H1 (cell line): ENCODE results near the gene AKR1C1. TPM values are rescaled to one million over a fixed set of nuclear protein-coding genes. Genes with fewer than 3 reads are reported as not detected.

ENCODE experiments used
- BRCA1 ChIP-seq: IDR thresholded peaks from 2 replicates; pipeline ENCODE4 v1.6.1; 2012; ENCODE audit warnings: low read depth, low read length, improper control_type of control experiment
- CREB1 ChIP-seq: IDR thresholded peaks from 2 replicates; pipeline ENCODE4 v1.6.1; 2012; ENCODE audit warnings: inconsistent platforms
- HDAC6 ChIP-seq: IDR thresholded peaks from one replicate; pipeline ENCODE4 v1.7.1; 2012; ENCODE audit warnings: low read depth, mild to moderate bottlenecking, inconsistent platforms, low read length, moderate library complexity
- RAD21 ChIP-seq, 2 experiments: IDR thresholded peaks in 1 of 2; conservative IDR thresholded peaks in 1 of 2; 2 replicates each; pipeline ENCODE4 v1.6.1; 2011; ENCODE audit warnings: low read depth in 2 of 2, low read length in 2 of 2, improper control_type of control experiment in 1 of 2, inconsistent platforms in 1 of 2, mild to moderate bottlenecking in 1 of 2, moderate library complexity in 1 of 2
- SP4 ChIP-seq: IDR thresholded peaks from 2 replicates; pipeline ENCODE4 v1.6.1; 2012; ENCODE audit warnings: low read length, inconsistent platforms
- SRF ChIP-seq: IDR thresholded peaks from 2 replicates; pipeline ENCODE4 v1.6.1; 2011; ENCODE audit warnings: mild to moderate bottlenecking, low read depth, low read length, moderate library complexity
- USF2 ChIP-seq: IDR thresholded peaks from 2 replicates; pipeline ENCODE4 v1.6.1; 2011; ENCODE audit warnings: low read length, improper control_type of control experiment
- polyA plus RNA-seq, 7 experiments: library from polyadenylated mRNA; depleted of rRNA in 3 of 7; stranded (reverse) in 5 of 7; unstranded in 2 of 7; fragments of >200 nt in 5 of 7; fragments of 200-250 nt in 2 of 7; gene quantifications; 1 replicate in 5 of 7; 2 replicates in 1 of 7; 4 replicates in 1 of 7; pipeline versions ENCODE4 v1.2.1 to v1.2.3, GENCODE V29; 2011 to 2013; ENCODE audit warnings: missing spikeins in 2 of 7, mixed read lengths in 2 of 7
- total RNA-seq: library from RNA; stranded (reverse); fragmentation: NEBNext Ultra II Directional; extraction: Animal tissue kit (Norgen Biotek cat#: 25700); gene quantifications from 2 replicates; pipeline ENCODE4 v1.2.1, GENCODE V29; 2021

AKR1C1 gene
- total and polyA plus RNA-seq, 2 of the 8 experiments (the other 6 are each of a cell fraction or from before 2014, with no cell fraction given), result 1.4 to 2.1 TPM

GRCh38 chr10:4931587-4931986, 31.6 kb upstream of the AKR1C1 start (continued):
- no peak for TF ChIP-seq CREB1
- TF ChIP-seq SP4, result no peak
- no peak for TF ChIP-seq SRF
- TF ChIP-seq RAD21 (IDR thresholded peaks at IDR 0.05 in 1 of 2, conservative IDR thresholded peaks at IDR 0.05 in 1 of 2; ENCODE audit: low read depth in 2 of 2, low read length in 2 of 2), result no peak
- no peak for TF ChIP-seq USF2
- no peak for TF ChIP-seq HDAC6
- no peak for TF ChIP-seq BRCA1
